GM12878 (cell line): Measurements from ENCODE around the gene MLXIPL. TPM values are rescaled to one million over a fixed set of nuclear protein-coding genes. Genes with fewer than 3 reads are reported as not detected.

Experiments
- CBX5 ChIP-seq: sonication (generic); IDR thresholded peaks from 2 replicates; pipeline ENCODE4 v1.6.1; 2016; ENCODE audit warnings: low read depth, moderate library complexity, mild to moderate bottlenecking, inconsistent platforms
- CEBPB ChIP-seq, 2 experiments: fragments of 150-350 bp in 1 of 2; IDR thresholded peaks; 2 replicates each; pipeline ENCODE4 v1.6.1; 2012 to 2014; ENCODE audit warnings: low read depth in 2 of 2, low read length in 2 of 2, borderline replicate concordance in 1 of 2, inconsistent platforms in 1 of 2
- CHD4 ChIP-seq: fragments of 200-600 bp; sonication (generic); IDR thresholded peaks from 2 replicates; pipeline ENCODE4 v1.6.1; 2016; ENCODE audit warnings: mild to moderate bottlenecking
- CREM ChIP-seq: IDR thresholded peaks from 2 replicates; pipeline ENCODE4 v1.6.1; 2014; ENCODE audit warnings: antibody characterized with exemption, low read depth
- GABPA ChIP-seq: IDR thresholded peaks from 2 replicates; pipeline ENCODE4 v1.6.1; 2014; ENCODE audit warnings: antibody characterized with exemption, low read depth, mild to moderate bottlenecking, inconsistent platforms
- IKZF1 ChIP-seq: fragments of 450-650 bp; conservative IDR thresholded peaks from 2 replicates; pipeline ENCODE4 v1.6.1; 2017; ENCODE audit warnings: antibody characterized with exemption, mild to moderate bottlenecking
- IRF5 ChIP-seq: fragments of 450-650 bp; IDR thresholded peaks from 2 replicates; pipeline ENCODE4 v1.6.1; 2017; ENCODE audit warnings: borderline replicate concordance
- KLF5 ChIP-seq: fragments of 450-650 bp; IDR thresholded peaks from 2 replicates; pipeline ENCODE4 v1.6.1; 2014; ENCODE audit warnings: mild to moderate bottlenecking; ENCODE audit not compliant: partially characterized antibody
- NFIC ChIP-seq: IDR thresholded peaks from 2 replicates; pipeline ENCODE4 v1.6.1; 2012; ENCODE audit warnings: low read depth, mild to moderate bottlenecking, inconsistent platforms, low read length, moderate library complexity
- NR2C2 ChIP-seq: IDR thresholded peaks from 2 replicates; pipeline ENCODE4 v1.6.1; 2011; ENCODE audit warnings: borderline replicate concordance, low read depth; ENCODE audit not compliant: control insufficient read depth, insufficient read length
- NR2F1 ChIP-seq: fragments of 450-650 bp; conservative IDR thresholded peaks from 2 replicates; pipeline ENCODE4 v1.6.1; 2017; ENCODE audit warnings: mild to moderate bottlenecking
- PML ChIP-seq: IDR thresholded peaks from 2 replicates; pipeline ENCODE4 v1.6.1; 2012; ENCODE audit warnings: low read length, inconsistent platforms
- SIN3A ChIP-seq: IDR thresholded peaks from 2 replicates; pipeline ENCODE4 v1.6.1; 2012; ENCODE audit warnings: low read depth, low read length, improper control_type of control experiment
- SMAD1 ChIP-seq: fragments of 450-650 bp; IDR thresholded peaks from 2 replicates; pipeline ENCODE4 v1.6.1; 2018; ENCODE audit warnings: mild to moderate bottlenecking, low read depth; ENCODE audit not compliant: partially characterized antibody
- SP1 ChIP-seq: IDR thresholded peaks from one replicate; pipeline ENCODE4 v1.6.1; 2011; ENCODE audit warnings: low read depth, low read length
- SPI1 ChIP-seq: IDR thresholded peaks from 2 replicates; pipeline ENCODE4 v1.6.1; 2011; ENCODE audit warnings: low read depth, mild to moderate bottlenecking, low read length, moderate library complexity, borderline replicate concordance; ENCODE audit not compliant: insufficient read depth
- SREBF1 ChIP-seq: IDR thresholded peaks from 2 replicates; pipeline ENCODE4 v1.6.1; 2012; ENCODE audit warnings: mild to moderate bottlenecking, low read length
- SREBF2 ChIP-seq: IDR thresholded peaks from 2 replicates; pipeline ENCODE4 v1.6.1; 2012; ENCODE audit warnings: mild to moderate bottlenecking, low read length
- TAF1 ChIP-seq: IDR thresholded peaks from 2 replicates; pipeline ENCODE4 v1.6.1; 2011; ENCODE audit warnings: mild to moderate bottlenecking, low read depth, low read length, borderline replicate concordance
- TBL1XR1 ChIP-seq: IDR thresholded peaks from 2 replicates; pipeline ENCODE4 v1.6.1; 2012; ENCODE audit warnings: low read depth, low read length, improper control_type of control experiment
- USF2 ChIP-seq: IDR thresholded peaks from 2 replicates; pipeline ENCODE4 v1.6.1; 2011; ENCODE audit warnings: low read depth, low read length, improper control_type of control experiment, borderline replicate concordance
- WRNIP1 ChIP-seq: IDR thresholded peaks from 2 replicates; pipeline ENCODE4 v1.6.1; 2011; ENCODE audit warnings: low read depth, low read length, improper control_type of control experiment, borderline replicate concordance
- ZBTB4 ChIP-seq: fragments of 450-650 bp; formaldehyde crosslinking; IDR thresholded peaks from 2 replicates; pipeline ENCODE4 v1.4.0; 2022; ENCODE audit warnings: mild to moderate bottlenecking, moderate library complexity
- polyA plus RNA-seq, 11 experiments: library from polyadenylated mRNA; depleted of rRNA in 4 of 11; unstranded in 6 of 11; stranded (reverse) in 5 of 11; fragments of >200 nt; fragmentation: Nextera tagmentation in 4 of 11; fragmentation: Illumina TruSeq in 1 of 11; extraction: Ambion mirVana in 4 of 11; extraction: Trizol in 1 of 11; gene quantifications; 1 replicate in 1 of 11; 2 replicates in 10 of 11; pipeline versions ENCODE4 v1.2.1 to v1.2.3, GENCODE V29; 2011 to 2016; ENCODE audit warnings: inconsistent platforms in 2 of 11, missing spikeins in 2 of 11, low read depth in 1 of 11
- total RNA-seq, 4 experiments: library from RNA; depleted of rRNA in 3 of 4; stranded (reverse); fragments of >200 nt in 3 of 4; fragmentation: Illumina TruSeq in 1 of 4; extraction: Trizol in 1 of 4; gene quantifications; 2 replicates each; pipeline versions ENCODE4 v1.2.1 to v1.2.3, GENCODE V29; 2013 to 2021
- TF ChIP-seq, protein P1 (sequence below): fragments of 150-350 bp; IDR thresholded peaks from 2 replicates; pipeline ENCODE4 v1.6.1; 2014; ENCODE audit warnings: mild to moderate bottlenecking, low read depth, low read length
- TF ChIP-seq, protein P2 (sequence below): IDR thresholded peaks from 2 replicates; pipeline ENCODE4 v1.6.1; 2011; ENCODE audit warnings: borderline replicate concordance, low read depth, mild to moderate bottlenecking, moderate library complexity, low read length; ENCODE audit not compliant: insufficient read depth, poor library complexity, severe bottlenecking

Gene MLXIPL
- total and polyA plus RNA-seq, 10 of the 15 experiments (the other 5 are each of a cell fraction or from before 2014, with no cell fraction given): 0.21 TPM; not detected in 9

- TF ChIP-seq GABPA (no peak), CEBPB (IDR thresholded peaks at IDR 0.05; ENCODE audit: borderline replicate concordance in 1 of 2, low read depth in 2 of 2, low read length in 2 of 2) (no peak), SPI1 (no peak), IRF5 (no peak), SIN3A (no peak), PML (no peak), ZBTB4 (CRISPR knock-in tag) (no peak), WRNIP1 (no peak), TBL1XR1 (no peak), NR2F1 (peak; percentile 93), SREBF1 (no peak), SP1 (peak; percentile 73), KLF5 (peak; percentile 11), CHD4 (no peak), IKZF1 (no peak), TAF1 (no peak), SMAD1 (no peak), NFIC (no peak), USF2 (no peak), SREBF2 (no peak), CBX5 (no peak), NR2C2 (no peak), CREM (0 out of 2 replicates have a peak, but pooled peaks have one; percentile 35)
- TF ChIP-seq, protein P1, sequence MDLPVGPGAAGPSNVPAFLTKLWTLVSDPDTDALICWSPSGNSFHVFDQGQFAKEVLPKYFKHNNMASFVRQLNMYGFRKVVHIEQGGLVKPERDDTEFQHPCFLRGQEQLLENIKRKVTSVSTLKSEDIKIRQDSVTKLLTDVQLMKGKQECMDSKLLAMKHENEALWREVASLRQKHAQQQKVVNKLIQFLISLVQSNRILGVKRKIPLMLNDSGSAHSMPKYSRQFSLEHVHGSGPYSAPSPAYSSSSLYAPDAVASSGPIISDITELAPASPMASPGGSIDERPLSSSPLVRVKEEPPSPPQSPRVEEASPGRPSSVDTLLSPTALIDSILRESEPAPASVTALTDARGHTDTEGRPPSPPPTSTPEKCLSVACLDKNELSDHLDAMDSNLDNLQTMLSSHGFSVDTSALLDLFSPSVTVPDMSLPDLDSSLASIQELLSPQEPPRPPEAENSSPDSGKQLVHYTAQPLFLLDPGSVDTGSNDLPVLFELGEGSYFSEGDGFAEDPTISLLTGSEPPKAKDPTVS: no peak
- TF ChIP-seq, protein P2, sequence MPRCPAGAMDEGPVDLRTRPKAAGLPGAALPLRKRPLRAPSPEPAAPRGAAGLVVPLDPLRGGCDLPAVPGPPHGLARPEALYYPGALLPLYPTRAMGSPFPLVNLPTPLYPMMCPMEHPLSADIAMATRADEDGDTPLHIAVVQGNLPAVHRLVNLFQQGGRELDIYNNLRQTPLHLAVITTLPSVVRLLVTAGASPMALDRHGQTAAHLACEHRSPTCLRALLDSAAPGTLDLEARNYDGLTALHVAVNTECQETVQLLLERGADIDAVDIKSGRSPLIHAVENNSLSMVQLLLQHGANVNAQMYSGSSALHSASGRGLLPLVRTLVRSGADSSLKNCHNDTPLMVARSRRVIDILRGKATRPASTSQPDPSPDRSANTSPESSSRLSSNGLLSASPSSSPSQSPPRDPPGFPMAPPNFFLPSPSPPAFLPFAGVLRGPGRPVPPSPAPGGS: peak; percentile 6
Observed at GRCh38 chr7:73557108-73557396, 67.3 kb downstream of the MLXIPL start (continued).
